ENCODE measurements around the gene UCKL1. TPM values are rescaled to one million over a fixed set of nuclear protein-coding genes. Genes with fewer than 3 reads are reported as not detected.

UCKL1 gene
- total RNA-seq, 1 donor from 2014 or later = 10.8 TPM

GRCh38 chr20:63924241-63924640, 32.0 kb downstream of the UCKL1 start:
- Histone ChIP-seq H4K20me1 (ENCODE audit: low read depth) (peaks cover 36% of the 10 kb centered on the region), H3K4me3 (no peak overlapping the region), H3K4me1 (no peaks in the 10 kb centered on the region), H3F3A (ENCODE audit: low read depth) (no peaks in the 10 kb centered on the region), H3K27ac (no peak overlapping the region), H3K9ac (no peak overlapping the region), H3K27me3 (no peaks in the 10 kb centered on the region), H3K36me3 (no peaks in the 10 kb centered on the region), H2AFZ (replicated peaks) (no peak overlapping the region), H3K79me2 (ENCODE audit: low read depth) (peaks cover 21% of the 10 kb centered on the region), H3K9me3 (ENCODE audit: low read depth) (no peaks in the 10 kb centered on the region), H3K4me2 (no peak overlapping the region)
- DNase-seq (ENCODE audit: low spot score) = no peak
- Mint-ChIP-seq H3K27ac (no peak overlapping the region), H3K4me1 (no peaks in the 10 kb centered on the region), H3K27me3 (ENCODE audit: insufficient read depth, low read depth) (no peaks in the 10 kb centered on the region), H3K36me3 (peaks cover 22% of the 10 kb centered on the region), H3K9me3 (no peaks in the 10 kb centered on the region), H3K4me3 (no peak overlapping the region)
- TF ChIP-seq EZH2phosphoT487 (IDR thresholded peaks at IDR 0.05) (no peak), EZH2 (IDR thresholded peaks at IDR 0.05) (no peak), CTCF (IDR thresholded peaks at IDR 0.05) (no peak)

DNA sequence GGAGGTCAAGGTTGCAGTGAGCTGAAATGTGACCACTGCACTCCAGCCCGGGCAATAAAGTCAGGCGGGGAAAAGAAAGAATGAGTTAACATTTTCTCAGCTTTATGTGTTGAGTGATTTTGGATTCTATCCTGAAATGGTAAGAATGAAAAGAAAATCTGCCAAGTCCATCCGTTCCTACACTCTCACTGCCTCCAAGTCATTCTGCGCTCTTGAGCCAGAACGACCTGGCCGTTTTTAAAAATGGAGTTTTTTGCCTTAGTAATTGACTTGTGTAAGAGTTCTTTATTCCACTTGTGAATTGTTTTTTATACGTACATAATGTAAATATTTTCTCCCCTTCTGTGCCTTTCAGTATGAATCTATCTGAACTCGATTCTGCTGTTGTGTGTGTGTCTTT, 32.6 kb downstream of the UCKL1 start:
- H4K20me1 ChIP-seq (ENCODE audit: low read depth) = peaks cover 36% of the 10 kb centered on the region
- H3K4me2 ChIP-seq = no peak overlapping the region
- H3K9ac ChIP-seq = no peak overlapping the region
- Mint-ChIP-seq H3K4me1 (no peaks in the 10 kb centered on the region), H3K27me3 (ENCODE audit: insufficient read depth, low read depth) (no peaks in the 10 kb centered on the region), H3K9me3 (no peaks in the 10 kb centered on the region), H3K27ac (no peak overlapping the region), H3K36me3 (peaks cover 19% of the 10 kb centered on the region), H3K4me3 (no peak overlapping the region)
- no peak overlapping the region for H3K27ac ChIP-seq
- no peaks in the 10 kb centered on the region for H3K27me3 ChIP-seq
- no peak overlapping the region for H2AFZ ChIP-seq (replicated peaks)
- H3K79me2 ChIP-seq (ENCODE audit: low read depth) = peaks cover 21% of the 10 kb centered on the region
- no peak for TF ChIP-seq EZH2 (IDR thresholded peaks at IDR 0.05)
- TF ChIP-seq CTCF (IDR thresholded peaks at IDR 0.05) = no peak
- TF ChIP-seq EZH2phosphoT487 (IDR thresholded peaks at IDR 0.05) = no peak
- no peaks in the 10 kb centered on the region for H3K36me3 ChIP-seq
- no peaks in the 10 kb centered on the region for H3K4me1 ChIP-seq
- H3F3A ChIP-seq (ENCODE audit: low read depth) = no peaks in the 10 kb centered on the region
- no peaks in the 10 kb centered on the region for H3K9me3 ChIP-seq (ENCODE audit: low read depth)
- no peak overlapping the region for H3K4me3 ChIP-seq
- DNase-seq (ENCODE audit: low spot score) = no peak

DNA sequence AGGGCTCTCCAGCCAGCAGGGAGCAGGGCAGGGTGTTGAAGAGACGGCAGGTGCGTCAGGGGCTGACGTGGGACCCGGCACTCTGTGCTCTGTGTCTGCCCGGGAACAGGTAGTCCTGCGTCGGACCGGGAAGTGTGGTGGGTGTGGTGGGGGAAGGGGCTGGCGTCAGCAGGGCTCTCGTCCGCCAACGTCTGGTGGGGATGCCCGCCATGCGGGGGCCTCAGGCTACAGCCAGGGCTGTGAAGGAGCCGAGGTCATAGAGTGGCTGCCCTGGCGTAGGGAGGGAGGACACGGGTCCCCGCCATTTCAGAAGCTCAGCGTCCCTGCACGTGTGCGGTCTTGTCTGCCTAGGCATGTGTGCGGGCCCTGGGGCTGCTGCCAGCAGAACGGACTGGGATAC, 36.0 kb downstream of the UCKL1 start:
- no peak overlapping the region for H3K4me2 ChIP-seq
- DNase-seq (ENCODE audit: low spot score) = no peak
- no peak overlapping the region for H3K27ac Mint-ChIP-seq

More for the DNA sequence above, 36.0 kb downstream of the UCKL1 start:
- no peak for TF ChIP-seq CTCF (IDR thresholded peaks at IDR 0.05)
- no peak for TF ChIP-seq EZH2phosphoT487 (IDR thresholded peaks at IDR 0.05)
- TF ChIP-seq EZH2 (IDR thresholded peaks at IDR 0.05) = no peak
- H3K4me3 Mint-ChIP-seq = no peak overlapping the region
- peaks cover 11% of the 10 kb centered on the region for H3K9me3 Mint-ChIP-seq
- Histone ChIP-seq H4K20me1 (ENCODE audit: low read depth) (peaks cover 16% of the 10 kb centered on the region), H3K27me3 (no peaks in the 10 kb centered on the region), H3K9ac (no peak overlapping the region), H3K36me3 (no peaks in the 10 kb centered on the region), H3K27ac (no peak overlapping the region), H3K9me3 (ENCODE audit: low read depth) (no peaks in the 10 kb centered on the region), H3K79me2 (ENCODE audit: low read depth) (peaks cover 36% of the 10 kb centered on the region), H2AFZ (replicated peaks) (no peak overlapping the region), H3F3A (ENCODE audit: low read depth) (no peaks in the 10 kb centered on the region), H3K4me3 (no peak overlapping the region), H3K4me1 (no peaks in the 10 kb centered on the region)
- H3K27me3 Mint-ChIP-seq (ENCODE audit: insufficient read depth, low read depth) = no peaks in the 10 kb centered on the region
- H3K4me1 Mint-ChIP-seq = peaks cover 7% of the 10 kb centered on the region
- H3K36me3 Mint-ChIP-seq = peaks cover 12% of the 10 kb centered on the region

All from neural progenitor cell (in vitro differentiated cells).